DOHH2 (cell line): ENCODE data around the gene ZNF804B.

Experiments
- H3F3A ChIP-seq: fragments of 200-600 bp; sonication (generic), shearing (Covaris generic); 2 replicates; pipeline ENCODE4 v1.6.0; 2016; ENCODE audit warnings: antibody characterized with exemption, mild to moderate bottlenecking; ENCODE audit not compliant: control insufficient read depth, insufficient read depth
- H3K27ac ChIP-seq: fragments of 200-600 bp; sonication (generic); 2 replicates; pipeline ENCODE4 v1.5.1; 2014; ENCODE audit warnings: low read depth, mild to moderate bottlenecking, low read length, moderate library complexity
- H3K27me3 ChIP-seq: fragments of 200-600 bp; sonication (generic); 2 replicates; pipeline ENCODE4 v1.6.1; 2014; ENCODE audit warnings: mild to moderate bottlenecking, low read length, mixed read lengths; ENCODE audit not compliant: control insufficient read depth
- H3K36me3 ChIP-seq: fragments of 200-600 bp; sonication (generic); 2 replicates; pipeline ENCODE4 v1.6.1; 2014; ENCODE audit warnings: mild to moderate bottlenecking, low read length, moderate library complexity, mixed read lengths; ENCODE audit not compliant: control insufficient read depth
- H3K4me1 ChIP-seq: fragments of 200-600 bp; sonication (generic); 2 replicates; pipeline ENCODE4 v1.6.1; 2014; ENCODE audit warnings: mild to moderate bottlenecking, low read length, mixed read lengths; ENCODE audit not compliant: control insufficient read depth
- H3K4me2 ChIP-seq: fragments of 200-600 bp; sonication (generic); 2 replicates; pipeline ENCODE4 v1.6.0; 2014; ENCODE audit warnings: mild to moderate bottlenecking, low read length, moderate library complexity
- H3K4me3 ChIP-seq: fragments of 200-600 bp; sonication (generic); 2 replicates; pipeline ENCODE4 v1.5.1; 2014; ENCODE audit warnings: mild to moderate bottlenecking, low read length, mixed read lengths
- H3K79me2 ChIP-seq: fragments of 200-600 bp; sonication (generic); 2 replicates; pipeline ENCODE4 v1.6.1; 2014; ENCODE audit warnings: mild to moderate bottlenecking, low read length, mixed read lengths; ENCODE audit not compliant: control insufficient read depth
- H3K9me2 ChIP-seq: fragments of 200-600 bp; sonication (generic); replicated peaks from 2 replicates; pipeline ENCODE4 v1.6.1; 2014; ENCODE audit warnings: mild to moderate bottlenecking, low read length, mixed read lengths; ENCODE audit not compliant: control insufficient read depth
- H3K9me3 ChIP-seq: fragments of 200-600 bp; sonication (generic); 2 replicates; pipeline ENCODE4 v1.6.1; 2014; ENCODE audit warnings: antibody characterized with exemption, low read length, mixed read lengths; ENCODE audit not compliant: control insufficient read depth, insufficient read depth
- H4K20me1 ChIP-seq: fragments of 200-600 bp; sonication (generic); 2 replicates; pipeline ENCODE4 v1.6.0; 2014; ENCODE audit warnings: low read depth, mild to moderate bottlenecking, antibody characterized with exemption, low read length, moderate library complexity; ENCODE audit not compliant: control insufficient read depth, insufficient read depth
- EZH2phosphoT487 ChIP-seq: fragments of 200-600 bp; sonication (generic); IDR thresholded peaks from 2 replicates; pipeline ENCODE4 v1.6.1; 2017; ENCODE audit warnings: borderline replicate concordance, mild to moderate bottlenecking, antibody characterized with exemption, low read length, moderate library complexity, mixed read lengths
- TF ChIP-seq, protein P1 (sequence below): fragments of 200-600 bp; sonication (generic); IDR thresholded peaks from one replicate; pipeline ENCODE4 v1.5.1; 2014; ENCODE audit warnings: antibody characterized with exemption, mild to moderate bottlenecking, low read depth, low read length; ENCODE audit not compliant: poor library complexity, severe bottlenecking

Gene ZNF804B

DNA sequence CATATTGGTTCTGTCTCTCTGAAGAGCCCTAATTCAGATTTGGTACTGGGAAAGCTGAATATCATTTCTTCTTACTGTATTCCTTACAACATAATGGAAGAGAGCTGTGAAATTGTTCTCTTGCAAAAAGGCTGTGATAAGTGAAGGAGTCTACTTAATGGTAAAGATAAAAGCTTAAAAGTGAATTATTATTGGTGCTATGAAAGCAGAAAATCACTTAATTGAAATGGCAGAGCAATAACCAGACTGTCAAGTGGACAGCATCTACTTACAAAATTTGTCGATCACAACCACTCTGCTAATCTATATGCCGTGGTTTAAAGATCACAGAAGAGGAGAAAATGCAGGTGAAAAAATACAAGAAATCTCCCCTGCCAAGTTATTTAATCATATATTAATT, 300.7 kb downstream of the ZNF804B start:
- no peaks in the 10 kb centered on the region for H3F3A ChIP-seq
- no peaks in the 10 kb centered on the region for H3K9me3 ChIP-seq
- no peaks in the 10 kb centered on the region for H4K20me1 ChIP-seq
- H3K27me3 ChIP-seq, result no peaks in the 10 kb centered on the region
- no peak overlapping the region for H3K4me2 ChIP-seq
- TF ChIP-seq, protein P1, sequence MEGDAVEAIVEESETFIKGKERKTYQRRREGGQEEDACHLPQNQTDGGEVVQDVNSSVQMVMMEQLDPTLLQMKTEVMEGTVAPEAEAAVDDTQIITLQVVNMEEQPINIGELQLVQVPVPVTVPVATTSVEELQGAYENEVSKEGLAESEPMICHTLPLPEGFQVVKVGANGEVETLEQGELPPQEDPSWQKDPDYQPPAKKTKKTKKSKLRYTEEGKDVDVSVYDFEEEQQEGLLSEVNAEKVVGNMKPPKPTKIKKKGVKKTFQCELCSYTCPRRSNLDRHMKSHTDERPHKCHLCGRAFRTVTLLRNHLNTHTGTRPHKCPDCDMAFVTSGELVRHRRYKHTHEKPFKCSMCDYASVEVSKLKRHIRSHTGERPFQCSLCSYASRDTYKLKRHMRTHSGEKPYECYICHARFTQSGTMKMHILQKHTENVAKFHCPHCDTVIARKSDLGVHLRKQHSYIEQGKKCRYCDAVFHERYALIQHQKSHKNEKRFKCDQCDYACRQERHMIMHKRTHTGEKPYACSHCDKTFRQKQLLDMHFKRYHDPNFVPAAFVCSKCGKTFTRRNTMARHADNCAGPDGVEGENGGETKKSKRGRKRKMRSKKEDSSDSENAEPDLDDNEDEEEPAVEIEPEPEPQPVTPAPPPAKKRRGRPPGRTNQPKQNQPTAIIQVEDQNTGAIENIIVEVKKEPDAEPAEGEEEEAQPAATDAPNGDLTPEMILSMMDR, result no peak
- no peak for TF ChIP-seq EZH2phosphoT487
- H3K79me2 ChIP-seq, result no peaks in the 10 kb centered on the region
- no peaks in the 10 kb centered on the region for H3K36me3 ChIP-seq
- no peak overlapping the region for H3K27ac ChIP-seq
- H3K9me2 ChIP-seq, result no peaks in the 10 kb centered on the region
- no peaks in the 10 kb centered on the region for H3K4me1 ChIP-seq
- H3K4me3 ChIP-seq, result no peak overlapping the region

DNA sequence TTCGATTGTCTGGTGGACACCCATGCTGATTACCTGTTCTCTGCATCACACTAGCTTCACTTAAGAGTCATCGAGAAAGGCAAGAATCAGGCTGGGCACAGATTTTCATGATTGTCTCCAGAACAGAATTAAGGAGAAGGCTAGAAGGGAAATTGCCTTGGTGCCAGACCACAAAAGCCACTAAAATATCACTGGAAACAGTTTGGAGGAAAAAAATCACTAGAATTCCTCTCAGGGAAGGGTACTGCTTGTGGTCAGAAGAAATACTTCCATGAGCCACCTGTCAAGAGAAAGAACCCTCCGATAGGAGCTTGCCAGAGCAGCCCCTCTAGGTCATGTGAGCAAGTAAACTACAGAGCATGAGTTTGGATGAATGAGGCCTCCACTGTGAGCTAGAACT, 305.3 kb downstream of the ZNF804B start:
- Histone ChIP-seq H3K4me3 (no peak overlapping the region), H3K4me1 (no peaks in the 10 kb centered on the region), H3K79me2 (no peaks in the 10 kb centered on the region), H3K9me3 (no peaks in the 10 kb centered on the region), H3K27me3 (no peaks in the 10 kb centered on the region), H3K36me3 (no peaks in the 10 kb centered on the region), H3K9me2 (no peaks in the 10 kb centered on the region), H3K4me2 (no peak overlapping the region), H4K20me1 (no peaks in the 10 kb centered on the region), H3F3A (no peaks in the 10 kb centered on the region), H3K27ac (no peak overlapping the region)
- TF ChIP-seq EZH2phosphoT487, result no peak
- TF ChIP-seq, protein P1, result no peak

DNA sequence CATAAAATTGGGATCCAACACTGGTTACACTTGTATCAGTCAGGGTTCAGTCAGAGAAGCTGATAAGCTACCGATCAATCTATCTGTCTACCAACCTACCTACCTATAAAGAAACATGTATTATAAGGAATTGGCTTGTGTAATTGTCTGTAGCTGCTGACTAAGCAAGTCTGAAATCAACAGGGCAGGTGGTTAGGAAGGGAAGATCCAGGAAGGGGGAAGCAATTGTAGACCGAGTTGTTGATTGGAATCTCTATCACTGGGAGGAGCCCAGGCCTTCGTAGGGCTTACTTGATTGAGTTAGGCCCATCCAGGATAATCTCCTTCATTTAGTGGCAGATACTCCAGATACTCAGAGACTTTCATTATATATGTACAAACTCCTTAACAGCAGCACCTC, 307.5 kb downstream of the ZNF804B start:
- H3K27ac ChIP-seq, result no peak overlapping the region
- no peak overlapping the region for H3K4me2 ChIP-seq
- no peak for TF ChIP-seq EZH2phosphoT487
- TF ChIP-seq, protein P1, result no peak
- H3K79me2 ChIP-seq, result no peaks in the 10 kb centered on the region
- H3K9me3 ChIP-seq, result no peaks in the 10 kb centered on the region
- no peaks in the 10 kb centered on the region for H4K20me1 ChIP-seq
- H3K27me3 ChIP-seq, result no peaks in the 10 kb centered on the region
- H3K4me1 ChIP-seq, result no peaks in the 10 kb centered on the region
- H3K4me3 ChIP-seq, result no peak overlapping the region
- H3K9me2 ChIP-seq, result no peaks in the 10 kb centered on the region
- no peaks in the 10 kb centered on the region for H3K36me3 ChIP-seq
- no peaks in the 10 kb centered on the region for H3F3A ChIP-seq

DNA sequence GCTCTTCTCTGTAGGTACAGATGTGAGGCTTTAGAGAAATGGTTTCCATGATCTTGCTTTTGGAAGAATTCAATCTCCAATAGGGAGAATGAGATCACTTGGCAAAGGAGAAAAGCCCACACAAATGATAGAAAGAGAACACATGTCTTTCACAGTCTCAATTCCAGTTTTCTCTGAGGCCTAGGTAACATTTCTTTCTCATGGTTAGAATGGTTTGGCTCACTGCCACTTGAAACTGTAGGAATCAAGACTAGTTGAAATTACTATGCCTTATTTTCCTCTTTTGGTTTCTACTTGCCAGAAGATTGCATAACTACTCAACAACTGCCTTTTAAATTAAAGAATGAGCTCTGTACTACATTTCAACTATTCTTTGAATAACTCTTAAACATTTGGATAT, 312.6 kb downstream of the ZNF804B start:
- Histone ChIP-seq H3K4me2 (no peak overlapping the region), H3K79me2 (no peaks in the 10 kb centered on the region), H4K20me1 (no peaks in the 10 kb centered on the region), H3K27ac (no peak overlapping the region), H3K9me3 (no peaks in the 10 kb centered on the region), H3K36me3 (no peaks in the 10 kb centered on the region), H3F3A (no peaks in the 10 kb centered on the region), H3K27me3 (no peaks in the 10 kb centered on the region), H3K9me2 (no peaks in the 10 kb centered on the region), H3K4me1 (no peaks in the 10 kb centered on the region), H3K4me3 (no peak overlapping the region)
- TF ChIP-seq, protein P1, result no peak
- TF ChIP-seq EZH2phosphoT487, result no peak
